Choroid plexus epithelial cell (primary cell): ENCODE measurements around the gene AHSA1.

ENCODE experiments used
- DNase-seq: peaks from one replicate; pipeline ENCODE4 v3.0.0-alpha.2; 2010; ENCODE audit warnings: low read depth
- H3K4me3 ChIP-seq: 2 replicates; pipeline ENCODE4 v1.5.1; 2011; ENCODE audit warnings: low read depth, mild to moderate bottlenecking, control low read depth, low read length, moderate library complexity
- CTCF ChIP-seq: conservative IDR thresholded peaks from 2 replicates; pipeline ENCODE4 v1.5.1; 2011; ENCODE audit warnings: low read depth, mild to moderate bottlenecking, control low read depth, inconsistent platforms, low read length, moderate library complexity

The AHSA1 gene

GRCh38 chr14:77474479-77475177 is 16.7 kb downstream of the AHSA1 start:
- DNase-seq = no peak
- TF ChIP-seq CTCF = no peak
- no peak overlapping the region for H3K4me3 ChIP-seq

- no peak overlapping the region for H3K4me3 ChIP-seq
- no peak for TF ChIP-seq CTCF
- DNase-seq = no peak
Observed at GRCh38 chr14:77475432-77476115, 17.7 kb downstream of the AHSA1 start.

- DNase-seq = no peak
- TF ChIP-seq CTCF = no peak
- H3K4me3 ChIP-seq = no peak overlapping the region
Observed at GRCh38 chr14:77478029-77478428, 20.1 kb downstream of the AHSA1 start.

GRCh38 chr14:77478796-77479195 is 20.9 kb downstream of the AHSA1 start:
- no peak for DNase-seq
- no peak for TF ChIP-seq CTCF

GRCh38 chr14:77482422-77482821 is 24.5 kb downstream of the AHSA1 start:
- DNase-seq = no peak
- no peak for TF ChIP-seq CTCF
- no peak overlapping the region for H3K4me3 ChIP-seq

More at GRCh38 chr14:77478796-77479195, 20.9 kb downstream of the AHSA1 start:
- no peak overlapping the region for H3K4me3 ChIP-seq

- DNase-seq = no peak
- TF ChIP-seq CTCF = no peak
Observed at GRCh38 chr14:77485256-77485655, 27.4 kb downstream of the AHSA1 start.

More at GRCh38 chr14:77485256-77485655, 27.4 kb downstream of the AHSA1 start:
- H3K4me3 ChIP-seq = no peak overlapping the region
